Hematopoietic multipotent progenitor cell treated with erythropoietin and hydrocortisone succinate and interleukin-3 and kit ligand, for 4 days (in vitro differentiated cells): Measurements from ENCODE around the gene C11orf71.

Source experiments
- DNase-seq: peaks from one replicate; pipeline ENCODE4 v3.0.0-alpha.2; 2015

Gene C11orf71

GRCh38 chr11:114398303-114398920, 1.9 kb downstream of the C11orf71 start:
- DNase-seq: no peak

- DNase-seq: no peak
Observed at GRCh38 chr11:114397349-114397982, 2.8 kb downstream of the C11orf71 start.

GRCh38 chr11:114396916-114397315, 3.4 kb downstream of the C11orf71 start:
- DNase-seq: peak; percentile 45

- DNase-seq: peak; percentile 40
Observed at GRCh38 chr11:114395736-114396135, 4.6 kb downstream of the C11orf71 start.

- no peak for DNase-seq
Observed at GRCh38 chr11:114392735-114393667, 7.3 kb downstream of the C11orf71 start.

- no peak for DNase-seq
Observed at GRCh38 chr11:114386545-114386944, 13.8 kb downstream of the C11orf71 start.

GRCh38 chr11:114386131-114386530, 14.2 kb downstream of the C11orf71 start:
- no peak for DNase-seq

GRCh38 chr11:114384487-114384886, 15.8 kb downstream of the C11orf71 start:
- no peak for DNase-seq

GRCh38 chr11:114382509-114382908, 17.8 kb downstream of the C11orf71 start:
- DNase-seq: no peak

- DNase-seq: no peak
Observed at GRCh38 chr11:114379394-114380069, 20.8 kb downstream of the C11orf71 start.

- DNase-seq: no peak
Observed at GRCh38 chr11:114377612-114378267, 22.6 kb downstream of the C11orf71 start.

- DNase-seq: no peak
Observed at GRCh38 chr11:114375052-114375451, 25.3 kb downstream of the C11orf71 start.

GRCh38 chr11:114368918-114369680, 31.2 kb downstream of the C11orf71 start:
- DNase-seq: no peak

- no peak for DNase-seq
Observed at GRCh38 chr11:114367244-114367957, 32.9 kb downstream of the C11orf71 start.

- DNase-seq: no peak
Observed at GRCh38 chr11:114366331-114367243, 33.7 kb downstream of the C11orf71 start.

GRCh38 chr11:114362958-114363357, 37.4 kb downstream of the C11orf71 start:
- DNase-seq: no peak

GRCh38 chr11:114362326-114362725, 38.0 kb downstream of the C11orf71 start:
- DNase-seq: no peak

- no peak for DNase-seq
Observed at GRCh38 chr11:114359342-114359741, 41.0 kb downstream of the C11orf71 start.

- DNase-seq: peak; percentile 59
Observed at GRCh38 chr11:114358716-114359115, 41.6 kb downstream of the C11orf71 start.

GRCh38 chr11:114354076-114354475, 46.2 kb downstream of the C11orf71 start:
- DNase-seq: no peak
